ENCODE data around the gene PCDHA1. TPM values are rescaled to one million over a fixed set of nuclear protein-coding genes. Genes with fewer than 3 reads are reported as not detected.

PCDHA1 gene
- total RNA-seq, 2 donors from 2014 or later, result not detected

DNA sequence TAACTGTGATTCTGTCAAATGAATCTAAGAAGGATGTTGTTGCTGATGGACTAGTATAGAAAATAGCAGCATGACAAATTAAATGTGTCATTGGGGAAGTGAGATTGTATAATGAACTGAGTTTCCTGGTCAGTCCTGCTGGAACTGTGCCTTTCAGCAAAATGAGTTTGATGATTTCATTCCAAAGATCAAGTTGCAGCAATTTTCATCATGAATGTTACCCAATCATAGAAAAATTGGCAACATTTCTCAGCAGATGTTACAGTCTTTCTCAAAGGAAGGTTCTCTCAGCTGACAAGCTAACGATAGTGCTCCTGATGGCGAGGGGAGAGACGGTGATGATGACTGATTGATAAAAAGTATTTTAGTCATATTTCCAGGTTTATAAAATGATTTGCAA is 191.1 kb downstream of the PCDHA1 start:
- Histone ChIP-seq H3K27ac (no peak overlapping the region), H3K9me3 (no peaks in the 10 kb centered on the region), H3K36me3 (replicated peaks in 1 of 2; ENCODE audit: insufficient read depth in 1 of 2, low read depth in 2 of 2) (no peaks in the 10 kb centered on the region), H3K27me3 (no peaks in the 10 kb centered on the region), H3K4me3 (no peak overlapping the region), H3K4me1 (no peaks in the 10 kb centered on the region)
- TF ChIP-seq CTCF (IDR thresholded peaks at IDR 0.05), result no peak
- no peak for TF ChIP-seq POLR2A (IDR thresholded peaks at IDR 0.05)
- 81 to 86% methylated on average over 3 of the region's 3 CpGs for WGBS, 2 donors
- peak in 1 of 4 donors; percentile 4 for DNase-seq
- intact Hi-C loops (cut with DNase I), result no loop called here
- peak; percentile 48 for ATAC-seq

DNA sequence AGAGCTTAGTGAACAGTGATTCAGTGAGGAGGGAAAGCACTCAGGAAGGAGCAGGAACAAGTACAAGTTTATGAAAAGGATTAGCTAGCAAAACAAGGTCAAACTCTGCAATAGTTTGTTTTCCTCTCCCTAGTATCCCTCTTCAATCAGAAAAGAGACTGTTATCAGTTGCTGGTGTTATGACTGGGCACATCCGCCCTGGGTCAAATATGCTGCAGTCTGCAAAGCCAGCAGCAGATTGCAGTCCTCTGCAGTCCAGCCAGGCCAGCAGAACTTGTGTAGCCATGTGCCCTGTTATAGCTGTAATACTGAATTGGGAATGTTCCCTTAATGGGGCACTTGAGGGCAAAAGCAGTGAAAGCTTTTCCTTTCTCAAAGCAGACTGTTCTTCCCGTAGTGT is 192.3 kb downstream of the PCDHA1 start:
- Histone ChIP-seq H3K27ac (no peak overlapping the region), H3K4me1 (no peaks in the 10 kb centered on the region), H3K4me3 (no peak overlapping the region), H3K9me3 (no peaks in the 10 kb centered on the region), H3K36me3 (replicated peaks in 1 of 2; ENCODE audit: insufficient read depth in 1 of 2, low read depth in 2 of 2) (no peaks in the 10 kb centered on the region), H3K27me3 (no peaks in the 10 kb centered on the region)
- no peak for ATAC-seq
- no peak for DNase-seq
- intact Hi-C loops (cut with DNase I), result no loop called here
- TF ChIP-seq CTCF (IDR thresholded peaks at IDR 0.05) (no peak), POLR2A (IDR thresholded peaks at IDR 0.05) (no peak)
- WGBS, 2 donors, result 51 to 67% methylated on average over 2 of the region's 2 CpGs

GRCh38 chr5:140978983-140979382 is 193.0 kb downstream of the PCDHA1 start:
- 90 to 96% methylated on average over 1 of the region's 1 CpG for WGBS, 2 donors

DNA sequence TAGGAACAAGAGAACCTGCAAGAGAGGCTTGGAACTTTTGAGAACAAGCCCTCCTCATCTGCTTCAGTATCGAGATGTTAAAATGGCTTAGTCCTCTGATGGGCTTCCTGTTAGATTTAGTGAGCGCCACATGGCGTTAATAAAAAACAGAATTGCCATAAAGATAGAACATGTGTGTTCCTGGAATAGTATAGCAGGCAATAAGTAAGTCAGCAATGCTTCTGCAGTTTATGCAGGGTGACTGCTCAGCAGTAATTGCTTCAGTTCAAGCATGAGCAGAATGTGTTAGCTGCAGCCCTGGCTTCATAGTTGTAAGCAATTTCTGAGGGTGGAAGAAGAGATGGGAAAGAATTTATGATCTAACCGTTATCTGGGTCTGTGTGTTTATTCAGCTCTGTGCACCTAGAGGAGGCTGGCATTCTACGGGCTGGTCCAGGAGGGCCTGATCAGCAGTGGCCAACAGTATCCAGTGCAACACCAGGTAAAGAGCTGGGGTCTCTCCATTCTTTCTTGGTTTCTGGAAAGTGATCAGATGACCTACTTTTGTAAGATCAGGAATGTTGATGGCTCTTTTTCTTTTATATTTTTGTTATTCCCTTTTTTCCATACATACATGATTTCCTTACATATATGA is 196.3 kb downstream of the PCDHA1 start:
- 77 to 85% methylated on average over 5 of the region's 5 CpGs for WGBS, 2 donors
- H3K4me3 ChIP-seq, result no peak overlapping the region
- no peaks in the 10 kb centered on the region for H3K36me3 ChIP-seq (replicated peaks in 1 of 2; ENCODE audit: insufficient read depth in 1 of 2, low read depth in 2 of 2)
- ATAC-seq (no peak), DNase-seq (no peak)
- H3K27me3 ChIP-seq, result no peaks in the 10 kb centered on the region
- H3K9me3 ChIP-seq, result no peaks in the 10 kb centered on the region
- intact Hi-C loops (cut with DNase I), result no loop called here
- no peak overlapping the region for H3K27ac ChIP-seq
- H3K4me1 ChIP-seq, result no peaks in the 10 kb centered on the region
- TF ChIP-seq POLR2A (IDR thresholded peaks at IDR 0.05) (no peak), CTCF (IDR thresholded peaks at IDR 0.05) (no peak)

More at GRCh38 chr5:140978983-140979382, 193.0 kb downstream of the PCDHA1 start:
- H3K9me3 ChIP-seq, result no peaks in the 10 kb centered on the region
- no peaks in the 10 kb centered on the region for H3K27me3 ChIP-seq
- intact Hi-C loops (cut with DNase I), result no loop called here
- no peaks in the 10 kb centered on the region for H3K4me1 ChIP-seq
- TF ChIP-seq CTCF (IDR thresholded peaks at IDR 0.05) (no peak), POLR2A (IDR thresholded peaks at IDR 0.05) (no peak)
- H3K27ac ChIP-seq, result no peak overlapping the region
- no peaks in the 10 kb centered on the region for H3K36me3 ChIP-seq (replicated peaks in 1 of 2; ENCODE audit: insufficient read depth in 1 of 2, low read depth in 2 of 2)
- H3K4me3 ChIP-seq, result no peak overlapping the region
- DNase-seq (no peak), ATAC-seq (no peak)

DNA sequence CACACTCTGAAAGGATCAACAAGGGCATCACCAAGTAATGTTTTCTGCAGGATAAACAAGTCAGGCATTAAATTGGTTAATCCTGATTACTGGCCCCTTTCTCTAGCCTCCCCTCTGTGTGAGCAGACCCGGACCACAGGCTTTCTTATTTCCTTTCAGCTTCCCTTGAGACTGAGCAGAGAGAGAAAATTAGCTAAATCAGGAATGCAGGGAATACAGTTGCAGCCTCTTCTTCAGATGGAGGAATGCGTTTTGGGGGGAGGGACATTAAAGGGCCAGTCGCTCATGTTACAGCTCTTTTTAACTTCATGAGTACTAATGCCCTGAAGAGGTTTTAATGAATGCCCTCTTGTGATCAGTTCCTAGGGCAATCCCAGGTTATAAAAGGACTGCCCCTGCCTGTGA is 200.2 kb downstream of the PCDHA1 start:
- H3K27ac ChIP-seq, result no peak overlapping the region
- intact Hi-C loops (cut with DNase I), result no loop called here
- DNase-seq (no peak), ATAC-seq (no peak)
- no peaks in the 10 kb centered on the region for H3K9me3 ChIP-seq
- H3K4me3 ChIP-seq, result no peak overlapping the region
- H3K36me3 ChIP-seq (replicated peaks in 1 of 2; ENCODE audit: insufficient read depth in 1 of 2, low read depth in 2 of 2), result no peaks in the 10 kb centered on the region
- no peaks in the 10 kb centered on the region for H3K27me3 ChIP-seq
- H3K4me1 ChIP-seq, result no peaks in the 10 kb centered on the region
- 34 to 43% methylated on average over 3 of the region's 3 CpGs for WGBS, 2 donors
- TF ChIP-seq CTCF (IDR thresholded peaks at IDR 0.05) (no peak), POLR2A (IDR thresholded peaks at IDR 0.05) (no peak)

Data from body of pancreas (tissue), 4 donors.